HCT116 (cell line): ENCODE results near the gene SNAPC4. TPM values are rescaled to one million over a fixed set of nuclear protein-coding genes. Genes with fewer than 3 reads are reported as not detected.
"Not testable (repeated sequence)": the region's sequence is repeated elsewhere in the genome, so short reads cannot be mapped to it uniquely, and the experiment has no call there.

Experiments used
- ATAC-seq: fragments of 200-7000 bp; cut with Tn5 transposase; 2 replicates; pipeline ENCODE4 v1.9.1; 2020; ENCODE audit warnings: mild to moderate bottlenecking, moderate library complexity
- BruUV-seq: library from RNA; stranded (reverse); fragments of 400-500 nt; replicated peaks from 2 replicates; lab custom pipeline; 2021; lab: Mats Ljungman, UMichigan
- CTCF ChIA-PET: fragments of 300-600 bp; sonication (Branson Sonifier 250); formaldehyde crosslinking; loops from one replicate; lab custom pipeline; 2021; ENCODE audit warnings: antibody characterized with exemption; lab: Charles Lee
- POLR2A ChIA-PET: fragments of 300-600, 350-600 bp; sonication (Branson Sonifier 250); formaldehyde crosslinking; loops from one replicate; lab custom pipeline; 2021; ENCODE audit warnings: antibody characterized with exemption; lab: Charles Lee
- RAD21 ChIA-PET, 2 experiments: fragments of 300-600 bp; sonication (Branson Sonifier 250); formaldehyde crosslinking; loops; one replicate each; lab custom pipeline; 2023; ENCODE audit warnings: low total read pairs in 2 of 2; ENCODE audit not compliant: uncharacterized antibody in 2 of 2, unreplicated experiment in 2 of 2, low non-redundant PET in 1 of 2; lab: Charles Lee
- DNase-seq: peaks from one replicate; pipeline ENCODE4 v3.0.0-alpha.2; 2010; ENCODE audit warnings: low read depth, low spot score
- H2AFZ ChIP-seq: fragments of 200-600 bp; shearing (Covaris generic), sonication (generic); 2 replicates; pipeline ENCODE4 v1.6.1; 2017; ENCODE audit warnings: low read depth, mixed run types, mixed read lengths, antibody characterized with exemption, low read length; ENCODE audit not compliant: poor library complexity, severe bottlenecking
- H3K27ac ChIP-seq: 2 replicates; pipeline ENCODE4 v1.5.1; 2012; ENCODE audit warnings: low read depth, low read length
- H3K27me3 ChIP-seq: fragments of 200-600 bp; sonication (generic); 2 replicates; pipeline ENCODE4 v1.6.1; 2016; ENCODE audit warnings: mixed run types, low read length, mixed read lengths; ENCODE audit not compliant: insufficient read depth
- H3K36me3 ChIP-seq, 2 experiments: fragments of 200-500 bp in 1 of 2; fragments of 200-600 bp in 1 of 2; sonication (Bioruptor generic) in 1 of 2; sonication (generic) in 1 of 2; 2 replicates each; pipeline versions ENCODE4 v1.5.1 to v1.6.1; 2014 to 2016; ENCODE audit warnings: low read length in 2 of 2, inconsistent platforms in 1 of 2, mixed read lengths in 1 of 2, mixed run types in 1 of 2; ENCODE audit not compliant: insufficient read depth in 2 of 2, control insufficient read depth in 1 of 2
- H3K4me1 ChIP-seq, 2 experiments: fragments of 200-600 bp in 1 of 2; sonication (generic) in 1 of 2; 2 replicates each; pipeline versions ENCODE4 v1.5.1 to v1.6.1; 2012 to 2017; ENCODE audit warnings: low read length in 2 of 2, inconsistent platforms in 1 of 2, mild to moderate bottlenecking in 1 of 2, mixed read lengths in 1 of 2, mixed run types in 1 of 2, moderate library complexity in 1 of 2; ENCODE audit not compliant: insufficient read depth in 2 of 2, control insufficient read depth in 1 of 2
- H3K4me2 ChIP-seq: fragments of 200-600 bp; sonication (generic); 2 replicates; pipeline ENCODE4 v1.6.1; 2017; ENCODE audit warnings: mixed run types, low read length, mixed read lengths
- H3K4me3 ChIP-seq, 2 experiments: fragments of 200-600 bp in 1 of 2; sonication (generic) in 1 of 2; replicated peaks in 1 of 2; 2 replicates each; pipeline ENCODE4 v1.5.1; 2011 to 2016; ENCODE audit warnings: low read length in 2 of 2, control low read depth in 1 of 2, low read depth in 1 of 2, mild to moderate bottlenecking in 1 of 2, mixed read lengths in 1 of 2, mixed run types in 1 of 2
- H3K79me2 ChIP-seq: fragments of 200-600 bp; sonication (generic); 2 replicates; pipeline ENCODE4 v1.6.1; 2017; ENCODE audit warnings: mild to moderate bottlenecking, mixed run types, low read length, moderate library complexity, mixed read lengths; ENCODE audit not compliant: insufficient read depth
- H3K9ac ChIP-seq: fragments of 200-600 bp; sonication (generic); 2 replicates; pipeline ENCODE4 v1.6.1; 2016; ENCODE audit warnings: low read length, mixed read lengths
- H3K9me2 ChIP-seq: fragments of 200-600 bp; sonication (generic), shearing (Covaris generic); 2 replicates; pipeline ENCODE4 v1.6.1; 2017; ENCODE audit warnings: mixed run types, mild to moderate bottlenecking, moderate library complexity; ENCODE audit not compliant: insufficient read depth
- H3K9me3 ChIP-seq, 2 experiments: fragments of 200-500 bp in 1 of 2; fragments of 200-600 bp in 1 of 2; sonication (Bioruptor generic) in 1 of 2; sonication (generic) in 1 of 2; 2 replicates each; pipeline ENCODE4 v1.6.1; 2014 to 2017; ENCODE audit warnings: low read length in 2 of 2, mixed read lengths in 2 of 2, inconsistent platforms in 1 of 2, low read depth in 1 of 2, mild to moderate bottlenecking in 1 of 2, mixed run types in 1 of 2, moderate library complexity in 1 of 2; ENCODE audit not compliant: control insufficient read depth in 1 of 2, insufficient read depth in 1 of 2
- H4K20me1 ChIP-seq: fragments of 200-600 bp; sonication (generic), shearing (Covaris generic); 2 replicates; pipeline ENCODE4 v1.6.1; 2017; ENCODE audit warnings: mixed run types, mild to moderate bottlenecking, moderate library complexity; ENCODE audit not compliant: insufficient read depth
- EZH2 ChIP-seq: fragments of 200-600 bp; sonication (generic); IDR thresholded peaks from 2 replicates; pipeline ENCODE4 v1.6.1; 2017; ENCODE audit warnings: antibody characterized with exemption, mixed run types
- POLR2A ChIP-seq: IDR thresholded peaks from 2 replicates; pipeline ENCODE4 v1.7.0; 2011; ENCODE audit warnings: borderline replicate concordance; ENCODE audit not compliant: insufficient read depth, insufficient read length; ENCODE audit errors: extremely low read depth
- POLR2AphosphoS5 ChIP-seq: IDR thresholded peaks from 2 replicates; pipeline ENCODE4 v1.6.1; 2011; ENCODE audit warnings: mild to moderate bottlenecking, low read depth, low read length, moderate library complexity
- RAD21 ChIP-seq: IDR thresholded peaks from 2 replicates; pipeline ENCODE4 v1.6.1; 2012; ENCODE audit warnings: low read depth, mild to moderate bottlenecking
- SP1 ChIP-seq: IDR thresholded peaks from 2 replicates; pipeline ENCODE4 v1.6.1; 2012; ENCODE audit warnings: low read depth
- TCF7L2 ChIP-seq: IDR thresholded peaks from 2 replicates; pipeline ENCODE4 v1.7.0; 2011; ENCODE audit warnings: borderline replicate concordance, inconsistent platforms; ENCODE audit not compliant: insufficient read depth, insufficient read length; ENCODE audit errors: extremely low read depth
- intact Hi-C: fragments of 100-400 bp; cut with micrococcal nuclease; formaldehyde crosslinking; loops from 2 replicates; pipeline ENCODE4 v1.10.0; 2022
- total RNA-seq: library from RNA; stranded (reverse); gene quantifications from one replicate; pipeline ENCODE4 v1.2.1, GENCODE V29; 2021; ENCODE audit not compliant: unreplicated experiment
- TF ChIP-seq, protein P1 (sequence below): IDR thresholded peaks from 2 replicates; pipeline ENCODE4 v1.6.1; 2012; ENCODE audit warnings: low read depth

SNAPC4 gene
- total RNA-seq, 1 experiment from 2014 or later, result 20.4 TPM

GRCh38 chr9:136352682-136353081 lies 47.3 kb downstream of the SNAPC4 start:
- H3K4me2 ChIP-seq, result no peak overlapping the region
- H3K79me2 ChIP-seq, result no peaks in the 10 kb centered on the region
- H3K4me3 ChIP-seq, result no peak overlapping the region
- H4K20me1 ChIP-seq, result no peaks in the 10 kb centered on the region
- H3K36me3 ChIP-seq, result no peaks in the 10 kb centered on the region; a peak in 1 of 4 replicates
- ATAC-seq (no peak), DNase-seq (no peak)
- ChIA-PET RAD21 (no interaction called here), CTCF (interaction anchor here (1.6 kb wide), 1 partner anchor 10 kb away, joined by 3 read pairs; no protein-coding TSS in a partner anchor), POLR2A (no interaction called here)
- H3K27ac ChIP-seq, result no peak overlapping the region
- H3K4me1 ChIP-seq, result peaks cover 9 to 22% of the 10 kb centered on the region in 2 experiments; a peak in 3 of 4 replicates
- no peak overlapping the region for H2AFZ ChIP-seq
- TF ChIP-seq, protein P1, sequence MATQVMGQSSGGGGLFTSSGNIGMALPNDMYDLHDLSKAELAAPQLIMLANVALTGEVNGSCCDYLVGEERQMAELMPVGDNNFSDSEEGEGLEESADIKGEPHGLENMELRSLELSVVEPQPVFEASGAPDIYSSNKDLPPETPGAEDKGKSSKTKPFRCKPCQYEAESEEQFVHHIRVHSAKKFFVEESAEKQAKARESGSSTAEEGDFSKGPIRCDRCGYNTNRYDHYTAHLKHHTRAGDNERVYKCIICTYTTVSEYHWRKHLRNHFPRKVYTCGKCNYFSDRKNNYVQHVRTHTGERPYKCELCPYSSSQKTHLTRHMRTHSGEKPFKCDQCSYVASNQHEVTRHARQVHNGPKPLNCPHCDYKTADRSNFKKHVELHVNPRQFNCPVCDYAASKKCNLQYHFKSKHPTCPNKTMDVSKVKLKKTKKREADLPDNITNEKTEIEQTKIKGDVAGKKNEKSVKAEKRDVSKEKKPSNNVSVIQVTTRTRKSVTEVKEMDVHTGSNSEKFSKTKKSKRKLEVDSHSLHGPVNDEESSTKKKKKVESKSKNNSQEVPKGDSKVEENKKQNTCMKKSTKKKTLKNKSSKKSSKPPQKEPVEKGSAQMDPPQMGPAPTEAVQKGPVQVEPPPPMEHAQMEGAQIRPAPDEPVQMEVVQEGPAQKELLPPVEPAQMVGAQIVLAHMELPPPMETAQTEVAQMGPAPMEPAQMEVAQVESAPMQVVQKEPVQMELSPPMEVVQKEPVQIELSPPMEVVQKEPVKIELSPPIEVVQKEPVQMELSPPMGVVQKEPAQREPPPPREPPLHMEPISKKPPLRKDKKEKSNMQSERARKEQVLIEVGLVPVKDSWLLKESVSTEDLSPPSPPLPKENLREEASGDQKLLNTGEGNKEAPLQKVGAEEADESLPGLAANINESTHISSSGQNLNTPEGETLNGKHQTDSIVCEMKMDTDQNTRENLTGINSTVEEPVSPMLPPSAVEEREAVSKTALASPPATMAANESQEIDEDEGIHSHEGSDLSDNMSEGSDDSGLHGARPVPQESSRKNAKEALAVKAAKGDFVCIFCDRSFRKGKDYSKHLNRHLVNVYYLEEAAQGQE, result no peak
- TF ChIP-seq RAD21 (no peak), EZH2 (no peak), TCF7L2 (no peak), POLR2A (no peak), SP1 (no peak), POLR2AphosphoS5 (no peak)
- H3K9me3 ChIP-seq, result no peaks in the 10 kb centered on the region
- no peak overlapping the region for H3K9ac ChIP-seq
- H3K27me3 ChIP-seq, result no peaks in the 10 kb centered on the region
- intact Hi-C loops, result no loop called here
- H3K9me2 ChIP-seq, result no peaks in the 10 kb centered on the region
- no TSS peak for BruUV-seq

- POLR2A ChIA-PET, intact Hi-C loops, H2AFZ ChIP-seq, H3K27me3 ChIP-seq, H3K79me2 ChIP-seq, H3K36me3 ChIP-seq, ATAC-seq, H4K20me1 ChIP-seq, DNase-seq, H3K9me3 ChIP-seq, RAD21 ChIA-PET, H3K9me2 ChIP-seq, H3K27ac ChIP-seq, H3K4me2 ChIP-seq, H3K4me3 ChIP-seq, H3K9ac ChIP-seq, BruUV-seq: not testable (repeated sequence)
- CTCF ChIA-PET, result interaction anchor here (1.6 kb wide), 1 partner anchor 11 kb away, joined by 3 read pairs; no protein-coding TSS in a partner anchor
- H3K4me1 ChIP-seq, result peaks cover 9 to 22% of the 10 kb centered on the region in 2 experiments; a peak in 3 of 4 replicates
Measured at GRCh38 chr9:136351868-136352267, 48.1 kb downstream of the SNAPC4 start.
